A673 (cell line): Measurements from ENCODE around the gene PNRC2. TPM values are rescaled to one million over a fixed set of nuclear protein-coding genes. Genes with fewer than 3 reads are reported as not detected.

ENCODE experiments used
- BruUV-seq: library from RNA; stranded (reverse); fragments of 400-500 nt; replicated peaks from 2 replicates; lab custom pipeline; 2021; lab: Mats Ljungman, UMichigan
- CTCF ChIA-PET: fragments of 300-600 bp; sonication (Branson Sonifier 250); formaldehyde crosslinking; loops from one replicate; lab custom pipeline; 2022; ENCODE audit warnings: antibody characterized with exemption; lab: Charles Lee
- POLR2A ChIA-PET: fragments of 300-600 bp; sonication (Branson Sonifier 250); formaldehyde crosslinking; loops from one replicate; lab custom pipeline; 2022; ENCODE audit warnings: antibody characterized with exemption; ENCODE audit not compliant: low non-redundant PET; lab: Charles Lee
- DNase-seq: peaks from one replicate; pipeline ENCODE4 v3.0.0-alpha.2; 2015; ENCODE audit warnings: low spot score
- H3K27ac ChIP-seq: fragments of 200-600 bp; sonication (generic); 2 replicates; pipeline ENCODE4 v1.5.1; 2016; ENCODE audit warnings: mixed run types, low read depth, mild to moderate bottlenecking, mixed read lengths, antibody characterized with exemption, low read length; ENCODE audit not compliant: poor library complexity, severe bottlenecking
- H3K27me3 ChIP-seq: fragments of 200-600 bp; sonication (generic); replicated peaks from 2 replicates; pipeline ENCODE4 v1.6.1; 2017; ENCODE audit warnings: mixed run types, low read depth, mild to moderate bottlenecking, mixed read lengths, antibody characterized with exemption, low read length; ENCODE audit not compliant: insufficient read depth, poor library complexity
- H3K36me3 ChIP-seq: fragments of 200-600 bp; sonication (generic); 2 replicates; pipeline ENCODE4 v1.6.1; 2016; ENCODE audit warnings: mixed run types, mild to moderate bottlenecking, mixed read lengths, antibody characterized with exemption, low read length; ENCODE audit not compliant: insufficient read depth, poor library complexity, severe bottlenecking
- H3K4me1 ChIP-seq: fragments of 200-600 bp; sonication (generic); 2 replicates; pipeline ENCODE4 v1.6.1; 2017; ENCODE audit warnings: mixed run types, mild to moderate bottlenecking, mixed read lengths, antibody characterized with exemption, low read length; ENCODE audit not compliant: insufficient read depth, poor library complexity, severe bottlenecking
- H3K4me3 ChIP-seq: fragments of 200-600 bp; sonication (generic); 2 replicates; pipeline ENCODE4 v1.5.1; 2016; ENCODE audit warnings: low read depth, mixed run types, mild to moderate bottlenecking, mixed read lengths, low read length; ENCODE audit not compliant: poor library complexity, severe bottlenecking
- H3K9me3 ChIP-seq: fragments of 200-600 bp; sonication (generic); 2 replicates; pipeline ENCODE4 v1.6.1; 2016; ENCODE audit warnings: mixed run types, low read depth, mild to moderate bottlenecking, mixed read lengths, antibody characterized with exemption, low read length; ENCODE audit not compliant: poor library complexity, severe bottlenecking
- EZH2 ChIP-seq: fragments of 200-600 bp; sonication (generic); IDR thresholded peaks from 2 replicates; pipeline ENCODE4 v1.6.1; 2017; ENCODE audit warnings: borderline replicate concordance, low read depth, mild to moderate bottlenecking, mixed read lengths, antibody characterized with exemption, low read length; ENCODE audit not compliant: poor library complexity, severe bottlenecking
- intact Hi-C: fragments of 100-400 bp; cut with micrococcal nuclease; formaldehyde crosslinking; loops from one replicate; pipeline ENCODE4 v1.10.0; 2022; ENCODE audit not compliant: unreplicated experiment
- total RNA-seq: library from RNA; stranded (reverse); gene quantifications from 2 replicates; pipeline ENCODE4 v1.2.3, GENCODE V29; 2021
- TF ChIP-seq, protein P1 (sequence below): fragments of 300-800, 200-600 bp; sonication (generic); conservative IDR thresholded peaks from 2 replicates; pipeline ENCODE4 v1.5.1; 2017; ENCODE audit warnings: low read depth, mild to moderate bottlenecking, antibody characterized with exemption, low read length, moderate library complexity, mixed read lengths

Gene PNRC2
- total RNA-seq, 1 experiment from 2014 or later = 76.2 TPM

DNA sequence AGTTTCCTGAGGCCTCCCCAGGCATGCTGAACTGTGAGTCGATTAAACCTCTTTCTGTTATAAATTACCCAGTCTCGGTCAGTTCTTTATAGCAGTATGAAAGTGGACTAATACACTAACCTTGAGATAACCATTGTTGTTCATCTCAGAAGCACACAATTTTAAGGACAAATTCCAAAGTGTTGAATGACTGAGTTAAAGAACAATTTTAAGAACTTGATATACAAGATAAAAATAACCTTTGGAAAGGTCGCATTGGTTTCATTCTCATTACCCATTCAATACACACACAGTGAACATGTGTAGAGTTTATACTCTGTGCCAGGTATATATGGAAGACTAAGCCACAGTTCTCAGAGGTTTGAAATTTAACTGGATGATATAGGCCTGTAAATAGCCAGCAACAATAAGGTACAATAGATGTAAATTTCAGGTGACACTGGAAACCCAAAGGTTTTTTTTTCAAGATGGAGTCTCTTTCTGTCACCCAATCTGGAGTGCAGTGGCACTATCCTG lies 39.6 kb downstream of the PNRC2 start:
- H3K4me1 ChIP-seq = peaks cover 9% of the 10 kb centered on the region
- TF ChIP-seq, protein P1, sequence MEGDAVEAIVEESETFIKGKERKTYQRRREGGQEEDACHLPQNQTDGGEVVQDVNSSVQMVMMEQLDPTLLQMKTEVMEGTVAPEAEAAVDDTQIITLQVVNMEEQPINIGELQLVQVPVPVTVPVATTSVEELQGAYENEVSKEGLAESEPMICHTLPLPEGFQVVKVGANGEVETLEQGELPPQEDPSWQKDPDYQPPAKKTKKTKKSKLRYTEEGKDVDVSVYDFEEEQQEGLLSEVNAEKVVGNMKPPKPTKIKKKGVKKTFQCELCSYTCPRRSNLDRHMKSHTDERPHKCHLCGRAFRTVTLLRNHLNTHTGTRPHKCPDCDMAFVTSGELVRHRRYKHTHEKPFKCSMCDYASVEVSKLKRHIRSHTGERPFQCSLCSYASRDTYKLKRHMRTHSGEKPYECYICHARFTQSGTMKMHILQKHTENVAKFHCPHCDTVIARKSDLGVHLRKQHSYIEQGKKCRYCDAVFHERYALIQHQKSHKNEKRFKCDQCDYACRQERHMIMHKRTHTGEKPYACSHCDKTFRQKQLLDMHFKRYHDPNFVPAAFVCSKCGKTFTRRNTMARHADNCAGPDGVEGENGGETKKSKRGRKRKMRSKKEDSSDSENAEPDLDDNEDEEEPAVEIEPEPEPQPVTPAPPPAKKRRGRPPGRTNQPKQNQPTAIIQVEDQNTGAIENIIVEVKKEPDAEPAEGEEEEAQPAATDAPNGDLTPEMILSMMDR = no peak
- no peak for TF ChIP-seq EZH2
- no peak overlapping the region for H3K27ac ChIP-seq
- BruUV-seq = no TSS peak
- DNase-seq = no peak
- CTCF ChIA-PET = no interaction called here
- H3K9me3 ChIP-seq = no peaks in the 10 kb centered on the region
- H3K36me3 ChIP-seq = no peaks in the 10 kb centered on the region
- no peak overlapping the region for H3K4me3 ChIP-seq
- no peaks in the 10 kb centered on the region for H3K27me3 ChIP-seq
- intact Hi-C loops = no loop called here
- POLR2A ChIA-PET = no interaction called here

DNA sequence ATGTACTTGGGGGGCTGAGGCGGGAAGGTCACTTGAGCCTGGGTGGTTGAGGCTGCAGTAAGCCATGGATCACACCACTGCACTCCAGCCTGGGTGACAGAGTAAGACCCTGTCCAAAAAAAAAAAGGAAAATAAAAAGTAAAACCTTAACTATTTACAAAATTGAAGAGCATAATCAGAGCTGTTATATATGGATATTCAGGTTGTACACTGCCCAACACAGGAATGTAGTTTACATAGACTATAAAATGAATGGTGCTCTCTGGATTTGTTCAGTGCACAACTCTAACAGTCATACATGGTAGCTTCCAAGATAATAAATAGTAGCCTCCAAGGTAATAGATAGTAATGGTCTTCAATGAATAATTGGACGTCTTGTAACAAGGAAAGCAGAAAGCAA lies 43.1 kb downstream of the PNRC2 start:
- intact Hi-C loops = no loop called here
- H3K27me3 ChIP-seq = no peaks in the 10 kb centered on the region

DNA sequence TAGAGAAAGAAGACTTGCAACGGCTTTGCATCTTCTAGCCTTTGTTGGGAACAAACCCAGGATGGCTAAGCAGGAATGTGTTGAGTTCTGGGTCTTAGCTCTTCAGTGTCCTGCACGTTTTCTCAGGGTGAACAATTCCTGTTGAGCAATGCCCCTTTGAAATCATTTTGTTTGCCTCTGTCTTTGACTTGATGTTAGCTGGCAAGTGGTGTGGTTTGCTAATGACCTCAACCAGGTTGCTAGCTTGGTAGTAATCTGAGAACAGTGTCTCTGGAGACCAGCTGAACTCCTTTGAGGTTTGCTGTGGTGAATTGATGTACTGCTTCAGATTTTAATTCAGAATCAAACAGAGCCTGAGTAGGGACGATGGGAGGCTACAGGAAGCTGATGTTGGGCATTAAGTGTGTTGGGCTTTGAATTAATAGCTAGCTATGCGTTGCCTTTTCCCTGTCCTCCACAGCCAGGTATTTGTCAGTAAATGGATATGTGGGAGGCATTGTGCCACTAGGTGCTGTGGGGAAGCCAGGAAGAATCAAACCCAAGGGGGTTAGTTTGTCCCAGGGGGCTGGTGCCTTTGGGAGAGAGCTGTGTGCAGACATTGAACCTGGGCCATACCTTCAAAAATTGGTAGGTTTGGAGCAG lies 43.8 kb downstream of the PNRC2 start:
- ChIA-PET POLR2A (no interaction called here), CTCF (no interaction called here)
- DNase-seq = no peak
- intact Hi-C loops = no loop called here
- TF ChIP-seq, protein P1 = no peak
- no peak for TF ChIP-seq EZH2
- H3K9me3 ChIP-seq = no peaks in the 10 kb centered on the region
- no peak overlapping the region for H3K27ac ChIP-seq
- BruUV-seq = no TSS peak
- H3K4me1 ChIP-seq = peaks cover 11% of the 10 kb centered on the region
- H3K27me3 ChIP-seq = no peaks in the 10 kb centered on the region
- H3K4me3 ChIP-seq = no peak overlapping the region
- H3K36me3 ChIP-seq = no peaks in the 10 kb centered on the region

More for the DNA sequence above, 43.1 kb downstream of the PNRC2 start:
- BruUV-seq = no TSS peak
- Histone ChIP-seq H3K4me3 (no peak overlapping the region), H3K36me3 (no peaks in the 10 kb centered on the region), H3K4me1 (peaks cover 9% of the 10 kb centered on the region), H3K9me3 (no peaks in the 10 kb centered on the region), H3K27ac (no peak overlapping the region)
- no peak for TF ChIP-seq EZH2
- TF ChIP-seq, protein P1 = no peak
- ChIA-PET CTCF (no interaction called here), POLR2A (no interaction called here)
- DNase-seq = no peak
